Spleen (tissue), 7 donors: ENCODE measurements around the gene NUP210.

Experiments
- CTCF ChIP-seq, 11 experiments: fragments of 200-600 bp in 7 of 11; fragments of 450-650 bp in 4 of 11; sonication (generic) in 4 of 11; IDR thresholded peaks in 8 of 11; conservative IDR thresholded peaks in 3 of 11; 1 replicate in 7 of 11; 2 replicates in 4 of 11; pipeline versions ENCODE4 v1.4.0 to v1.8.0; 2016 to 2021; ENCODE audit warnings: antibody characterized with exemption in 11 of 11, inconsistent platforms in 4 of 11, mild to moderate bottlenecking in 1 of 11
- POLR2A ChIP-seq, 3 donors: fragments of 450-650 bp; IDR thresholded peaks; one replicate each; pipeline ENCODE4 v1.5.1; 2017; ENCODE audit warnings: antibody characterized with exemption in 3 of 3, mild to moderate bottlenecking in 1 of 3
- POLR2AphosphoS5 ChIP-seq, 3 donors: sonication (generic); formaldehyde crosslinking; IDR thresholded peaks; one replicate each; pipeline ENCODE4 v1.5.1; 2017; ENCODE audit warnings: antibody characterized with exemption in 3 of 3
- donor health status: DM: no; HTN: no; CAD: no; lungs with moderate emphysema.
- donor health status: DM: no; HTN: no; CAD: no.
- donor health status: DM: no; HTN: no; CAD: no.

GRCh38 chr3:13325892-13326443, 94.2 kb downstream of the NUP210 start:
- TF ChIP-seq CTCF (IDR thresholded peaks at IDR 0.05 in 8 of 11, conservative IDR thresholded peaks at IDR 0.05 in 3 of 11) (no peak), POLR2A (IDR thresholded peaks at IDR 0.05) (no peak), POLR2AphosphoS5 (IDR thresholded peaks at IDR 0.05) (no peak)
